ENCODE measurements around the gene CAB39.
A peak's percentile ranks its signal among the peaks of the same experiment; 100 is the strongest.
"Not testable (repeated sequence)": the region's sequence is repeated elsewhere in the genome, so short reads cannot be mapped to it uniquely, and the experiment has no call there.

CAB39 gene

DNA sequence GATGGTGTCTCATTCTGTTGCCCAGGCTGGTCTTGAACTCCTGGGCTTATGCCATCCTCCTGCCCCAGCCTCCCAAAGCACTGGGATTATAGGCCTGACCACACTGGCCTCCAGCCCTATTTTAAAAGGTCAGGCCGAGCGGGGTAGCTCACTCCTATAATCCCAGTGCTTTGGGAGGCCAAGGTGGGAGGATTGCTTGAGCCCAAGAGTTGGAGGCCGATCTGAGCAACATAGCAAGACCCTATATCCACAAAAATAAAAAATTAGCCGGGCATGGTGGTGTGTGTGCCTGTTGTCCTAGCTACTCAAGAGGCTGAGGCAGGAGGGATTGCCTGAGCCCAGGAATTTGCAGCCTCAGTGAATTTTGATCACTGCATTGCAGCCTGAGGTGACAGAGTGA lies 3.9 kb downstream of the CAB39 start:
- no peak for DNase-seq

DNA sequence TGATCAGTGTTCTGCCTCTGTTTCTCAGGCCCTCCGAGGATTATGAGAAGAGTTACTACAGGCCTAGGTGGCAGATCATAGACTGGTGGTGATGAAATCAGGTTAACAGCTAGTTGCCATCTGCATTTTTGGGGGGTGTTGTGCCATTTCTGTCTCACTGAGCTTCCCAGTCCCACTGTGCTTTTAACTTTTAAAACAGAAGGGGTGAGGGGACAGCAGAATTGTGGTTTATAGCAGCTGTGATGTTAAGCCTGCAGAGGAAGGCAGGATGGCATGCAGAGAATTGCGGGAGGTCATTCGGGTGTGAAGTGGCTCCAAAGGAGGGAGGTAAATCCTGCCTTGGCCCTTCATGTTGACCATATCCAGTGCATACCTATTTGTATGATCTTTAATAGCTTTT lies 5.0 kb downstream of the CAB39 start:
- no peak for DNase-seq

DNA sequence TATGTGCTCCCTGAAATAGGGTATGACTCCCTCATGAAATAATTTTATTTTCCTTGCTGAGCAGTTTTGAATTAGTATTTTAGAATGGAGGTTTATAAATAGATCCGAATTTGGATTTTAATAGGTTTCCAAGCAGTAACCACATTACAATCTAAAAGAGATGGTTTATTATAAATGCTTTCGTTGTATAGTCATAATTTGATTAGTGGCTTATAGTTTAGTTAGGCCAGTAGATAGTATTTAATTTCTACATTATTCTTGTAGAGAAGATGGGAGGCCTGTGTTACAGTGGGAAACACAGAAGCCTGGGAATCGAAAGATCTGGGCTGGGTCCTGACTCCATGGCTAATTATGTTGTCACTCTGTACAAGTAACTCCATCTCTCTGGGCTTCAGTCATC lies 6.7 kb downstream of the CAB39 start:
- no peak for DNase-seq

DNA sequence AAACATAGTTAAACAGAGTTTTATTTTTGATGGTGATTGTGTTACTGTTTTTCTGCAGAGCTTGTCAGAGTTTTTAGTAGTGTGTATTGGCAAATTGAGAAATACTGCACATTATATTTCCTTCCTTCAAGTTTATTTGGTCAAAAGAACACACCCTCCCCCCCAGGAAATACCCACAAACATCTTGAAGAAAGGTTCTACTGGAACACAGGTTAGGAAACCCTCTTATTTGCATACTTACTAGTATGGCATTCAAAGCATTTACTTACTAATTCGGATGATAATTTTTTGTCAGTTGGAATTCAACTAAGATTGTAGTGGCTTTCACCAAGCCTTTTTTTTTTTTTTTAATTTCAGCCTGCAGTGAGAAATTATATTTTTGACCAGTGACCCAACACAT lies 9.1 kb downstream of the CAB39 start:
- no peak for DNase-seq

DNA sequence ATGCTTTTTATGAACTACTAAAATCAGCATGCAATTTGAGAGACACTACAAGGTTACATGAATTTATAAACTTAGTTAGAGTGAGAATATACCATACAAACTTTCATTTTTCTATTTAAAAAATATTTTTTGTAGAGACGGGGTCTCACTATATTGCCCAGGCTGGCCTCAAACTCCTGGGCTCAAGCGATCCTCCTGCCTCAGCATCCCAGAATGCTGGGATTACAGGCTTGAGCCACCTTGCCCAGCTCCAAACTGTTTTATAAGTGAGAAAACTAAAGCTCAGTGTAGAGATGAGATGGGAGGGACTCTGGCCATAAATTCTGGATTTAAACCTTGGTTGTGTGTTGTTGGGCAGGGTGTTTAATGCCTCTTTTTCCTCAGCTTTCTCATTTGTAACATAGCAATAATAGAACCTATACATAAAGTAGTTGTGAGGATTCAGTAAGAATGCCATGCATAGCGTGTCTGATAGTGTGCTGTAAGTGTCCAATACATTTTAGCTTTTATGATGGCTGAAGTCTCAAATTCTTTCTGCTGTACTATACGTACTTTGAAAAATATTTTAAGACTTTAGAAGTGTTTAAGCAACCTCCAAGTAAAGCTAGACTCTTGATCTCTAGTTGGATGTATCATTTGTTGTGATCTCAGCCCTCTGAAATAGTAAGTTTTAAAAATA lies 9.7 kb downstream of the CAB39 start:
- no peak for DNase-seq

DNA sequence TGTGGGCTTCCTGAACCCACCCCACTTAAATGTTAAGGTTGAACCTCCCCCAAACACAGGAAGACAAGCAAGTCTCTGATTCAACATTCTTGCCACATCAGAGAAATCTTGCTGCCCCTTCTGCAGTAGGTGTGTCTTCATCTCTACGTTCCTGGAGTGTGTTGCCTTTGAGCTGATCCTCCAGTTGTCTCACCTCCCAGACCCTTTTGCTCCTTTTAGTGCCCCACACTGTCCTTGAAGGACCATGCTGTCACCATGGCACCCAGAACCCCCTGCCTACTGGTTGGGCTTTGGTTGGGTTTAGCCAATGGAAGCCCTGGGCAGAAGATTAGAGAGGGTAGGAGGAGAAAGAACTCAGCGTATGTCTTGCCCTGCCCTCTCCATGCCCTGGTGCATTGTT lies 10.7 kb downstream of the CAB39 start:
- peak; percentile 70 for DNase-seq

DNA sequence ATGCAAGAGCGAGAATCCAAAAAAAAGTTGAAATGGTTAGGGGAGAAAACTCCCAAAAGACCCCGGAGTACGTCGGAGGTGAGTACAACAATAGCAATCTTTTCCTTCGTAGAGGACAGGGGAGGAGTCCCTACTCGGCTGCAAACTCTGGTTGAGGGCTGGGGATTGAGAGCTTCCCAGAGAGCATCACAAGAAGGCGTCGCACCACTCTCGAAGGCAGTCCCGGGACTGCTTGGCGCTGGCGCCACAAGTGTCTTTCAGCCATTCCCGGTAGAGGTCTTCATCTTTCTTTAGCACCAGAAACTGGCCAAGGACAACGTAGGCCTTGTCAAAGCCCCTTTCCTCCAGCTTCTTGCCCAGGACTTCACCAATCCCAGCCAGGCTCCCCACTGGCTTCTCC lies 12.3 kb downstream of the CAB39 start:
- DNase-seq, result not testable (repeated sequence)

DNA sequence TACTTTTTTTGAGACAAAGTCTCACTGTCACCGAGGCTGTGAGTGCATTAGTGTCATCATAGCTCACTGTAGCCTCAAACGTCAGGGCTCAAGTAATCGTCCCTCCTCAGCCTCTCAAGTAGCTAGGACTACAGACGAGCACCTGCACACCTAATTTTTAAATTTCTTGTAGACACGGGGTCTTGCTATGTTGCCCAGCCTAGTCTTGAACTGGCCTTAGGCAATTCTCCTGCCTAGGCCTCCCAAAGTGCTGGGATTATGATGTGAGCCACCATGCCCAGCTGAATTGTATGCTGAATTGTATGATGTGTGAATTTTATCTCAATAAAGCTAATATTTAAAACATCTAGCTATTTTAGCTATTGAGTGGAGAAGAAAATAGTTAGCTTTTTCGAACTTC lies 18.9 kb downstream of the CAB39 start:
- no peak for DNase-seq

DNA sequence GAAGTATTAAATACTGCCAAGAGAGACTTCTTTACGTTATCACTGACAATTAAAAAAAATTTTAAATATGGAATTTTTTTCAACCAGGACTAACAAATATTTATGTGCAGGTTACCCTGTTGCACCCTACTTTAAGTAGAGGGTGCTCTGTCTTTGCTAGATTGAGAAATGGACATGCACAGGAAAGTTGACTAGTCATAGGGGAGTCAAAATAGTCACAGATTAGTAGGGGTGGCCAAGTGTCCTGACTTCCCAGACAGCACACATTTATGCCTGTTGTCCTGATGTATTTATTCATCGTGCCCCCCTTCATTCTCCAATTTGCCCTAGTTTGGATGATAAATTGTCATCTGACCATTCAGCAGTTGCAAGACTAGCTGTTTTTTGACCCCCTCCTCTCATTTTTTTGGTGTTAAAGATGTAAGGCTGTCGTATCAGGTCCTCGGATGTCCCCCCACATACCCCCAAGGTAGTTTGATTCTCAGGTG lies 20.3 kb downstream of the CAB39 start:
- no peak for DNase-seq

DNA sequence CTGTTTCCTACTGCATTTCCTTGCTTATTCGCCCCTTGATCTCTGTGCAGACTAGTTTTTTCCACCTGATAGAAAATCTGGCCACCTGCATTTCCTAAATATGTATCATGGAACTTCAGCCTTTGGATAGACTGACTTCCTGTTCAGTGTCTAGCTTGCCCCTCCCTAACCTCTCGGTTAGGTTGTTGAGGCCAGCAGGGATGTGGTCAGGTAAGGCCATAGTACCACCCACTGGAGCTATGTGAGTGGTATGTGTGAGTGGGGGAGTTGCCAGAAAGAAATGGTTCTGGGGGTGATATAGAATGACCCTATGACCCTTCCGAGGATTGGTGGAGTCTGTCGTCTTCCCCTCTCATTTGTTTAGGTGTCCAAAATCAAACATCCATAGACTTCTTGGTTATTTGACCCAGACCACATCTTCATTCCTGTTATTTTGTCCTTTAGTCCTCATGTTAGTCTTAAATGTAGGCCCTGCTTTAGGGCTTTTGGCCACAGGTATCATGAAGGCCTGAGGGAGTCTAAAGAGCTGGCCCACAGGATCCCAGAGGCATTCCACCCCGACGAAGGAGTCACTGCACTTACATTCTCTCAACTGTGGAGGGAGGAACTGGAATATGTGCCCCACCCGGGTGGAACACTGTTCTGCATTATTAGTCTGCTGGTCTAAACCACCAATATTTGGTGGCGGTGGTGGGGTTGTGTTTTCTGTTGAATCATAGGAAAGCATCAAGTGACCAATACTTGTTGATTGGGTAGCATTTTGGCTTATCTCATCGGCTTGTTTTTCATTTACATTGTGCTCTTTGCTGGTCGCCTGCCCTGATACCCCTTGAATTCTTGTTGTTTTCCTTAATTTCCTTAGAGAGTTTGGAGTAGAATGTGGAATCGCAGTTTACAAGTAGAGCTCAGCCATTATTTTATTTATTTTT lies 21.9 kb downstream of the CAB39 start:
- no peak for DNase-seq

DNA sequence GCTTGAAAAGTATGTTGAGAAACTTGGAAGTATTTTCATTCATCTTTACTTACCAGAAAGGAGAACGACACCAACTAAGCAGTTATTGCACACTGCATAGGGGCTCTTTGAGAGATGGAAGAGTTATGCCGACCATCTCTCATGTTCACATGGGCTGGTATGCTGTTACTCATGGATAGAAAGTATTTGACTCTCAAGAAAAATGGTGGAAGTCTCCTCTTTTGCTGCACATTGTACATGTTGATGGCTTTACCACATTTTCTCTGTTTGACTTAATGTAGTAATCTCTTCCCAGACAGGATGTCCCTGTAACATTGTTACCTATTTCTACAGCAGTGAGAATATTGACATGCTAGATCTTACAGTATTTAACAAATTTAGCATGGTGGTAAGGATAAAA lies 23.2 kb downstream of the CAB39 start:
- no peak for DNase-seq

DNA sequence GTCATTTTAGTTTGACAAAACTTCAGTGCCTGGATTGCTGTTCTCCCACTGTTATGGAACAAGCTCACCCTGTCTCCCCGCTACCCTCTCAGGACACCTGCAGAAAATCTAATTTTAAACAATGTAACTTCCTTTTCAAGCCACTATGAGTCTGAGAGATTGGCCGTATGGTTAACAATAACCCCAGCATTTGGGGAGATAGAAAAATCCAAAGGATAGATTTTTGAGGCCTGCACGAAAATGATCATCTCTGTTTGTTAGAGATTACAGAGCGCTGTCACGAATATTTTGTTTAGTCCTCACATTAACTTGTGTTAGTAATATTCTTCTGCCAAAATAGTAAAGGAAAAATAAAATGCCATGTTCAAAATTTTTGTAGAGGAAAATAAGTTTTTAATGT lies 24.7 kb downstream of the CAB39 start:
- no peak for DNase-seq

DNA sequence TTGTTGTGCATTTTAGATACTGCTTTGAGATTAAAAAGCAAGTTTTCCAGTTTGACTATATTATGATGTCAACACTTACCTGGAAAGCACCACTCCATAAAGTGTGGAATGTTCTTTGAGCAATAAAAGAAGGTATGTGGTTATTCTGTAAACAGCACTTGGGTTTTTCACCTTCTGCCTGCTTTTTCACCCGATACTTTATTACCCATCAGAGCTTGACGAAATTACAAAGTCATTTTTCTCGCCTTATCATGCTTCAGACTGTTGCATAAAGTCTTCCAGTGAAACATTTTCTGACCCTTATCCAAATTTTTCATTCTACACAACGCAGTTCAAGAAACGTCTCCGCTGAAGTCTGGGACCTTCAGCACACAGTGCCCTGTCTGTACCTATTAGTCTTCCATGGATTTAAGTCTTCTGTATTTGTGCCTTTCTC lies 25.2 kb downstream of the CAB39 start:
- no peak for DNase-seq

DNA sequence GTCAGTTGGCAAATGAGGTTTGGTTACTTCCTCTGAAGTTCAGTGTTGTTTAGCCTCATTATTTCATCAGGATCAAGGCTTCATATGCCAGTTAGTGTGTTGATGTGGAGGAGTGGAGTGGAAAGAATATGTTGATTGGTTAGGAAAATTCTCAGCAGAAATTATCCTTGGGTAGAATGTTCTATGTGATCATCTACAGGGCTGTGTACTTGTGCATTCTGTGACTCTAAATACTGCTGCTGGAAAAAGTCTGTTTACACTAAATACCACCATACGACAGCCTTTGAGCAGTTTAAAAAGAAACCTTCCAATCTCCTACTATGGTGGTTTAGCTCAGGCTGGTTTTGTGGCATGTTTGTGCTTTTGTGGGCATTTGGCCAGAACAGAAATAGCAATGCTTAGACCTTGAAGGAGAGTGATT lies 25.8 kb downstream of the CAB39 start:
- no peak for DNase-seq

DNA sequence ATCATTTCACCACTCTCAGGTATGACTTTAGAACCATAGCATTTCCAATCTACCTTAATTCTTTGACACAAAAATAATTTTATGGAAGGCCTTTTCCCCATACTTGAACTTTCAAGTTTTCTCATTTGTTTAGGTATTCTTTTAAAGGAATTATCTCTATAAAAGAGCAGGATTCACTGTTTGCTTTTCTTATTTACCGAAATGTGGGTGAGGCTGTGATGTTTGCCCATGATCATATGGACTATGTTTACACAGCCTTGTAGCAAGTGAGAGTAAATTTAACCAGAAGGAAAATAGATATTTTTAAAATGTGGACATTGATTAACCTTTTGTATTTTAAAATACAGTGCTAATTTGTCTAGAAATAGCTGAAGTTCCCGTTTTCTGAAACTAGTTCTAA lies 26.3 kb downstream of the CAB39 start:
- no peak for DNase-seq

DNA sequence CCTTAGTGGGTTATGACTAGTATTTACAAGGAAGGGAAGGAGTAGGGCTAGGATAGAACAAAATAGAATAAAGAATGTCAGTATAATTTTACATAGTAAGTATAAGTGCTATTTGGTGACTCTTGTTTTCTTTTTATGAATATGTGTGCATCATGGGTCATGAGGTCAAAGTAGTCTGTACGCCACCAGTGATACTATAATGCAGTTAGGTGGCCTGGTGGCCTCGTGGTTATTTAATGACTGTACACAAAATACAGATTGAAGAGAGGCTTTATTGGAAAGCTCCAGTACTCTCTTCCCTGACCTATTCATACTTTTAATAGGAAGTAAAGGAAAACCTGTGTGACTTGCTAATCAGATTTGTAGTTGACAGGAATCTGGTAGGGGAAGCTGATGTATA lies 27.3 kb downstream of the CAB39 start:
- DNase-seq, result no peak

DNA sequence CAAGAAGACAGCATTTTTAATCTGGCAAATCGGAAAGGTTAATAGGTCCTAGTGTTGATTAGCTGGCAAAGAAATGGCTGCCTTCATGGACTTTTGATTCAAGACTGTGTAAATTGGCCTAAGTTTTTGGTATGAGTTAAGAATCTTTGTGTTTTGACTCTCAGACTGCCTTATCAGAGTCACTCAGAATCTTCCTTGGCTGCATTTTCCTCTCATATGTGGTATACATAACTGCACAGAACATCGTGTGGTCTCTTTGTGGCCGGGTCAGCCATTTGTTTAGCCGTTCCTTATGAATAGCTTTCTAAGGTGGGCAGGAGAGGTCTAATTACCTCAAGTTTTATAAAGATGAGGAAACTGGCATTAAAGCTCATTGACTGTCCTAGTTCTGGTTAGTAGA lies 30.1 kb downstream of the CAB39 start:
- no peak for DNase-seq

DNA sequence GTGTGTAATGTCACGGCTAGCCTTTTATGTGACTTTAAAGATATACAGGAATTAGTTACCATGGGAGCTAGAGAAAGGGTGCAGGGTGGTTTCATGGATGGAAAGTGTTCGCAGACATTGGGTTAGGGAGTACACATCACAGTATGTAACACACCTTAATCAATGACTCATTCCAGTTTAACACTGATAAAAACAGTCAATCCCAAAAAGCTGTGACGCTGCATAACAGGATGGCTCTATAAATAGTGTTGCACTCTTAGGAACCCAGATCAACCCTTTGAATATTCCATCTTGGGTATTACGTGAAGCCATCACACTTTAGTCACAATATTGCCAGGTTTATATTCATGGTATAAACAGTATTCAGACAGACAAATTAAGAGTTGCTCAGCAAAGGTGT lies 33.6 kb downstream of the CAB39 start:
- no peak for DNase-seq

DNA sequence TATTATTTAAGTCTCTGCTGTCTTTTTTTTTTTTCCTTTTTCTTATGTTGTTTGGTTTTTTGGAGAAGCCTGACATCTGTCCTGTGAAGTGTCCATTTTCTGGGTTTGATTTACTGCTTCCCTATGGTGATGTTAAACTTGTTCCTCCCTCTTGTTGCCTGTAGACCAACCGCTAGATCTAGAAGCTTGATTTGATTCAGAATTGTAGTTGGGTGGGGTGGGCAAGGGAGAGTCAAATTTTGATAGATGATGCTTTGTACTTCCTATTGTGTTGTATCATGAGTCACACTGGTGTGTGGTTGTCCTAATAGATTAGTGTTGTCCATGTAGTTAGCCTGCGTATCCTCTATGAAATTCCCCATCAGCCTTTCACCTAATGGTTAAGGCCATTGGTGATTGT lies 35.4 kb downstream of the CAB39 start:
- DNase-seq, result no peak

DNA sequence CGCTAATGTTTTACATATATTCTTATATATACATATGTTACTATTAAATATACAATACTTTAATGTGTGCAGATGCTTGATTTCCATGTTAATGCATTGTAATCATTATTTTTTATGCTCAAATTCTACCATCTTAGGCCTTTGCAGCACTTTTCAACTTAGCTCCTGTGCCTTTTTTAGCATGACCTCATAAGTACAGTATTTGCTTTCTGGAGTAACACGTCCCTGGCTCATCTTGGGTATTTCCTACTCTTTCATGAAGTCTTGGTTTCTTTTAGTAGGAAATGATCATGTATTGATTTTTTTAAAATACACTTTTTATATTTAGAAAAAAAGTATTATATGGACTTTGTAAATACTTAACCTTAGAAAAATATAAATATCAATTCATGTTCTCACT lies 36.5 kb downstream of the CAB39 start:
- no peak for DNase-seq

DNA sequence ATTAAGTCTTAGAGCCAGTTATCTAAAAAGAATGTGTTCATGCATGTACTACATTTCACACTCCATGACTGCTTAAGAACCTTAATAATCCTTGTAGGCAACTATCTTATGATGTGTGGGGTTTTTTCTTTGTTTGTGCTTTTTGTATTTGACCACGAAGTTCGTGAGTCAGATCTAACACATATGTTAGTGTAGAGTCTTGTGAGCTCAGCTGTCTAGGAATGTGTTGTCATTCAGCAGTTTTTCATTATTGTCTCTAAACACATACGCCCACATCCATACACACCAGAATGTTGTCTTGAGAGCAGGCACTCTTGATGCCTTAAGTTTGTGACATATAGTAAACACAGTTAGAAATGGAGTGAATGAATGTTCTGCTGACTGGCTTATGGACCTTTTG lies 38.4 kb downstream of the CAB39 start:
- no peak for DNase-seq

DNA sequence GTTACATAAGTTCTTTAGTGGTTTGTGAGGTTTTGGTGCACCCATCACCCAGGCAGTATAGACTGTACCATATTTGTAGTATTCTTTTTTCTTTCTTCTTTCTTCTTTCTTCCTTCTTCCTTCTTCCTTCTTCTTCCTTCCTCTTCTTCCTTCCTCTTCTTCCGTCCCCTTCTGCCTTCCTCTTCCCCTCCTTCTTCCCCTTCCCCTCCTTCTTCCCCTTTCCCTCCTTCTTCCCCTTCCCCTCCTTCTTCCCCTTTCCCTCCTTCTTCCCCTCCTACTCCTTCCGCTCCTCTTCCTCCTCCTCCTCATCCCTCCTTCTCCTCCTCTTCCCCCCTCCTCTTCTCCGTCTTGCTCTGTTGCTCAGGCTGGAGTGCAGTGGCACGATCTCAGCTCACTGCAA lies 41.6 kb downstream of the CAB39 start:
- no peak for DNase-seq

DNA sequence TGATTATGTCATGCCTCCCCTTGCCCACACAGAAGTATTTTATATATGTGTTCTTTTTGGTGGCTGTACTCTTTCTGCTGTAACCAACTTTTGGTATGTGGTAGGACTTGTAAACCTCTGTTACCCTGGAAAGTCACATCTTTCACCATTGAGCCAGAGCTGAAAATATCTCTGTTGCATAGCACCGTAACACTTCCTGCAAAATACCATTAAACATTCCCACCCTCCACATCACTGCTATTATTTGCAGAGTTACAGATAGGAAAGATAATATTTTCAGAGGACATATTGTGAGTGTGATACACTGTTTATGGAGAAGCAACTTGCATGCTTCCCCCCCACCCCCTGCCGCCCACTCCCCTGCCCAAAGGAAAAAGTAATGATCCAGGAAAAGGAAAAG lies 44.8 kb downstream of the CAB39 start:
- DNase-seq, result no peak
